ENCODE results near the gene DOP1A. TPM values are rescaled to one million over a fixed set of nuclear protein-coding genes. Genes with fewer than 3 reads are reported as not detected.
A peak's percentile ranks its signal among the peaks of the same experiment; 100 is the strongest.

The DOP1A gene
- polyA plus RNA-seq, 3 donors = 2.1 to 8.9 (median 2.5) TPM

DNA sequence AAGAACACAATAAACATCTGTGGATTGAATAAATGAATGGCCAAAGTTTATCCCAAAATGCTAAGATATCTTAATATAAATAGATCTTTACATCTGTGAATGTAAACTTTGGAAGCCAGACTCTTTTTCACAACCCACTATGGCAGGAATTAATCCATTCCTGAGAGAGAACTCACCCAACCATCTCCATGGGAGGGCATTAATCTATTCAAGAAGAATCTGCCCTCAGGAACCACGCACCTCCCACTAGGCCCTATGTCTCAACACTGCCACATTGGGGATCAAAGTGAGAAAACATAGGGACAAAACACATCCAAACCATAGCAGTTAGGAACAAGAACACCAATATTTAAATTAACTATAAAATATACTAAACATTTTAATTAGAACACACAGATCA, 5.2 kb upstream of the DOP1A start:
- no peak overlapping the region for H2AFZ ChIP-seq (ENCODE audit: insufficient read depth, low read depth, low read length, poor library complexity, severe bottlenecking)
- H3K36me3 Mint-ChIP-seq = peaks cover 2 to 4% of the 10 kb centered on the region in 2 donors
- no peak overlapping the region for H3K4me3 Mint-ChIP-seq
- H3K9me3 ChIP-seq (replicated peaks in 1 of 2; ENCODE audit: control insufficient read depth in 1 of 2, insufficient read depth in 1 of 2, low read length in 2 of 2) = no peaks in the 10 kb centered on the region
- TF ChIP-seq, protein P1, sequence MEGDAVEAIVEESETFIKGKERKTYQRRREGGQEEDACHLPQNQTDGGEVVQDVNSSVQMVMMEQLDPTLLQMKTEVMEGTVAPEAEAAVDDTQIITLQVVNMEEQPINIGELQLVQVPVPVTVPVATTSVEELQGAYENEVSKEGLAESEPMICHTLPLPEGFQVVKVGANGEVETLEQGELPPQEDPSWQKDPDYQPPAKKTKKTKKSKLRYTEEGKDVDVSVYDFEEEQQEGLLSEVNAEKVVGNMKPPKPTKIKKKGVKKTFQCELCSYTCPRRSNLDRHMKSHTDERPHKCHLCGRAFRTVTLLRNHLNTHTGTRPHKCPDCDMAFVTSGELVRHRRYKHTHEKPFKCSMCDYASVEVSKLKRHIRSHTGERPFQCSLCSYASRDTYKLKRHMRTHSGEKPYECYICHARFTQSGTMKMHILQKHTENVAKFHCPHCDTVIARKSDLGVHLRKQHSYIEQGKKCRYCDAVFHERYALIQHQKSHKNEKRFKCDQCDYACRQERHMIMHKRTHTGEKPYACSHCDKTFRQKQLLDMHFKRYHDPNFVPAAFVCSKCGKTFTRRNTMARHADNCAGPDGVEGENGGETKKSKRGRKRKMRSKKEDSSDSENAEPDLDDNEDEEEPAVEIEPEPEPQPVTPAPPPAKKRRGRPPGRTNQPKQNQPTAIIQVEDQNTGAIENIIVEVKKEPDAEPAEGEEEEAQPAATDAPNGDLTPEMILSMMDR (IDR thresholded peaks at IDR 0.05) = no peak
- no peak overlapping the region for H3K4me2 ChIP-seq (replicated peaks; ENCODE audit: extremely low read depth, low read length, poor library complexity, severe bottlenecking)
- no peaks in the 10 kb centered on the region for H3K79me2 ChIP-seq (ENCODE audit: insufficient read depth, low read length)
- H3K27ac ChIP-seq (ENCODE audit: low read depth in 1 of 2, low read length in 2 of 2) = no peak overlapping the region
- H3K4me1 ChIP-seq (ENCODE audit: control insufficient read depth in 1 of 2, insufficient read depth in 2 of 2, low read length in 2 of 2) = peaks cover 12 to 16% of the 10 kb centered on the region in 2 donors
- intact Hi-C loops (cut with micrococcal nuclease) = loop anchor here in 1 of 2 donors (10.0 kb wide), 2 partner anchors 803 to 1163 kb away; partner anchors contain the start of gene CEP162
- H3K4me3 ChIP-seq (replicated peaks in 1 of 3; ENCODE audit: low read depth in 2 of 3, low read length in 3 of 3) = no peak overlapping the region
- no peaks in the 10 kb centered on the region for H3K27me3 ChIP-seq (ENCODE audit: control insufficient read depth in 2 of 2, insufficient read depth in 2 of 2, low read length in 2 of 2)
- DNase-seq = no peak
- H3K9ac ChIP-seq (ENCODE audit: insufficient read depth, low read length, poor library complexity, severe bottlenecking) = no peak overlapping the region
- H3K27me3 Mint-ChIP-seq (ENCODE audit: low read depth in 3 of 3) = peaks cover 0 to 4% (median 0%) of the 10 kb centered on the region in 3 donors
- H3K4me1 Mint-ChIP-seq = peaks cover 13% of the 10 kb centered on the region
- 83% methylated on average over 1 of the region's 1 CpG for WGBS (ENCODE audit: insufficient coverage)
- no peak overlapping the region for H3K27ac Mint-ChIP-seq
- H4K20me1 ChIP-seq (ENCODE audit: insufficient read depth, low read length) = no peaks in the 10 kb centered on the region
- peaks cover 0 to 2% (median 0%) of the 10 kb centered on the region in 7 donors for H3K9me3 Mint-ChIP-seq
- H3K36me3 ChIP-seq (replicated peaks in 1 of 2; ENCODE audit: control insufficient read depth in 1 of 2, insufficient read depth in 2 of 2, low read length in 2 of 2) = no peaks in the 10 kb centered on the region

DNA sequence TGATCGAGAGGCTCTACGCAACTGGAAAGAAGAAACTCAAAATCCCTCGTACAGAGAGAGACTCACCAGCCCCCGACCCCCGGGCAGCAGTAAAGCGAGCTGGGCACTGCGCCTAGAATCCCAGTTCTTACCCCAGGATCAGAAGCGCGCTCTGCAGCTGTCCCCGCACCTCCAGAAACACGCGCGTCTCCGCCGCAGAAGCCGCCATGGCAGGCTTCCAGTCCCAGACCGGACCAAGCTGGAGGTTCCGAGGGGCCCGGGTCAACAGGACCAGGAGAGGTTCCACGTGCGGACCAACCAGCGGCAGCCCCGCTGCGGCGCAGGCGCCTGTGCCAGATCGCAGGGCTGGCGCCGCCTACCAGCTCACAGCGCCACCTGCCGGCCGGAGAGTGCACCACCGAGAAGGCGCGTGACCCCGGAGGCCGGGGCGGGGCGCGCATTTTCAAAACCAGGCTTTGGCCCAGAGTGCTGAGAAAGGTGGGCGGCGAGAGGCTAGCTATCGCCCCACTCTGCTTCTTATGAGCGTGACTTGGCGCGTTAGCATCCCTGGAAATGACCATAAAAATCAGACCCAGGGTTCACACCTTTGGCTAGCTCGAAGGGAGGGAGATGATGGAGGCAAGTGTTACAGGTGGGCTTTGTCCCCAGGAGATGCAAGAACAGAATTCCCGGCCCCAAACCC, 1.8 kb upstream of the DOP1A start, which contains the start of gene UBE3D:
UBE3D (minus strand) TSS at position 331 of the 682 bp plus-strand sequence; CDS start at position 208, 123 bp downstream.
- H3K27ac ChIP-seq (ENCODE audit: low read depth in 1 of 2, low read length in 2 of 2) = peak within 1 kb of the TSS in 1 of 2 donors; percentile 14
- peaks cover 2% of the 10 kb centered on the region in 2 donors for H3K36me3 Mint-ChIP-seq
- TF ChIP-seq, protein P1 (IDR thresholded peaks at IDR 0.05) = peak; percentile 96
- intact Hi-C loops (cut with micrococcal nuclease) = loop anchor here (5.0 to 10.0 kb wide), 5 partner anchors 127 to 1162 kb away; partner anchors contain the start of genes CEP162 (in 2 of the 2), IBTK (in 2 of the 2), PGM3 (in 2 of the 2) and RWDD2A (in 2 of the 2)
- H3K27me3 Mint-ChIP-seq (ENCODE audit: low read depth in 3 of 3) = peaks cover 0 to 2% (median 0%) of the 10 kb centered on the region in 3 donors
- no peaks in the 10 kb centered on the region for H3K27me3 ChIP-seq (ENCODE audit: control insufficient read depth in 2 of 2, insufficient read depth in 2 of 2, low read length in 2 of 2)
- peaks cover 26% of the 10 kb centered on the region for H3K79me2 ChIP-seq (ENCODE audit: insufficient read depth, low read length)
- peak within 1 kb of the TSS; percentile 58 for H3K9ac ChIP-seq (ENCODE audit: insufficient read depth, low read length, poor library complexity, severe bottlenecking)
- peak within 1 kb of the TSS; percentile 55 to 85 (median 83) for H3K4me3 ChIP-seq (replicated peaks in 1 of 3; ENCODE audit: low read depth in 2 of 3, low read length in 3 of 3)
- 0% methylated on average over 45 of the region's 48 CpGs for WGBS (ENCODE audit: insufficient coverage)
- H3K4me3 Mint-ChIP-seq = peak within 1 kb of the TSS; percentile 90 to 91
- peak within 1 kb of the TSS; percentile 96 for H2AFZ ChIP-seq (ENCODE audit: insufficient read depth, low read depth, low read length, poor library complexity, severe bottlenecking)
- H3K4me1 ChIP-seq (ENCODE audit: control insufficient read depth in 1 of 2, insufficient read depth in 2 of 2, low read length in 2 of 2) = peaks cover 31 to 43% of the 10 kb centered on the region in 2 donors
- peak within 1 kb of the TSS in 5 of 7 donors; percentile 62 to 83 (median 73) for H3K27ac Mint-ChIP-seq
- DNase-seq = peak; percentile 84 to 89 (median 88)
- peak within 1 kb of the TSS; percentile 84 for H3K4me2 ChIP-seq (replicated peaks; ENCODE audit: extremely low read depth, low read length, poor library complexity, severe bottlenecking)
- peaks cover 32% of the 10 kb centered on the region for H3K4me1 Mint-ChIP-seq
- H3K9me3 Mint-ChIP-seq = peaks cover 0 to 2% (median 0%) of the 10 kb centered on the region in 7 donors
- peaks cover 3% of the 10 kb centered on the region for H4K20me1 ChIP-seq (ENCODE audit: insufficient read depth, low read length)
- H3K9me3 ChIP-seq (replicated peaks in 1 of 2; ENCODE audit: control insufficient read depth in 1 of 2, insufficient read depth in 1 of 2, low read length in 2 of 2) = no peaks in the 10 kb centered on the region
- no peaks in the 10 kb centered on the region for H3K36me3 ChIP-seq (replicated peaks in 1 of 2; ENCODE audit: control insufficient read depth in 1 of 2, insufficient read depth in 2 of 2, low read length in 2 of 2)
